Stimulated activated naive CD4-positive, alpha-beta T cell (primary cell): ENCODE measurements around the gene HYOU1.
"Not testable (repeated sequence)": the region's sequence is repeated elsewhere in the genome, so short reads cannot be mapped to it uniquely, and the experiment has no call there.

ENCODE experiments used
- DNase-seq, 6 experiments: peaks; one replicate each; lab custom pipeline; 2025; lab: John Stamatoyannopoulos, UW

Gene HYOU1

DNA sequence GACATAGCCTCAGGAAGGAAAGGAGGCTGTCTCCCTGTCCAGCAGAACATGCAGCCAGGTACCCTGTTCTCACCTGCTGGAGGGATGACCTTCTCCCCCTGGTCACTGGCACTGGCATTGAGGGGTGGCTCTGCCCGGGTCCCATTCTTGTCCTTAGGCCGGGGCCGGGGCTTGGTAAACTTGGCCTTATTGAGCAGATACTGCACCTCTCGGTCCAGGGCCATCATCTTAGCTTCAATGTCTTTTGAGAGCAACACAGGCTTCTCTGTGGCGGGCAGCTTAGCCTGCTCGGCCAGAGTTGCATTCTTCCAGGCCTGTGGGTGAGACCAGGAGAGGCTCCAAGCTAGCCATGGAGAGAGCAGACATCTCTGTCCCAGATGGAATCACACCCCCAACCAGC, 10.5 kb downstream of the HYOU1 start:
- no peak for DNase-seq

DNA sequence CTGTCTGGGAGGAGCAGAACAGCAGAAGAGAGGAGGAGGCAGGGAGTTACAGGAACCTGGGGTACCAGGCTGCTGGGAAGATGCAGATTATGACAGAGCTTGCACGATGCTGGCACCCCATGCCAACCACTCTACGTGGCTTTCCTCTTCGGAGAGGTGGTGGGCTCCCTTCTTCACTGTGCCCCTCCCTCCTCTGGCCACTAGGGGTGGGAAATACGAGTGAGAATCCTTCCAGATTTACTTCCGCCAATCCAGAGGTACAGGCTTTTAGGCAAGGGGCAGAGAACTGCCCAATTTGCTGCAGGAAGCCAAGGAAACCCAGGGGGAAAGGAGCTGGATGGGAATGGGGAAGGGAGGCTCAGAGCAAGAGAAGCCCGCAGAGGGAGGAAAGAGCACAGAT, 12.3 kb downstream of the HYOU1 start:
- no peak for DNase-seq

DNA sequence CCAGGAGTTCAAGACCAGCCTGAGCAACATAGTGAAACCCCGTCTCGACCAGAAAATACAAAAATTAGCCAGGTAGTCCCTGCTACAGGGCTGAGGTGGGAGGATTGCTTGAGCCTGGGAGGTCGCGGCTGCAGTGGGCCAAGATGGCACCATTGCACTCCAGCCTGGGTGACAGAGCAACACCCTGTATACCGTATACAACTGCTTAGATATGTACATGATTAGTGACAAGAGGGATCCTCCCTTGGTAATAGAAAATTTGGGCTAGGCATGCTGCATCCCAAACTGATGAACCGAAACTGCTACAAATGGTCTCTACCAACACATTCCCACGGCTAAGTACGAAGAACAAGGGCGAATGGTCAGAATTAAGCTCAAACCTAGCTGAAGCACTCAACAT, 14.1 kb downstream of the HYOU1 start:
- DNase-seq, result no peak

- DNase-seq, result no peak
These were observed 15.0 kb downstream of the HYOU1 start for GRCh38 chr11:119041821-119042514.

DNA sequence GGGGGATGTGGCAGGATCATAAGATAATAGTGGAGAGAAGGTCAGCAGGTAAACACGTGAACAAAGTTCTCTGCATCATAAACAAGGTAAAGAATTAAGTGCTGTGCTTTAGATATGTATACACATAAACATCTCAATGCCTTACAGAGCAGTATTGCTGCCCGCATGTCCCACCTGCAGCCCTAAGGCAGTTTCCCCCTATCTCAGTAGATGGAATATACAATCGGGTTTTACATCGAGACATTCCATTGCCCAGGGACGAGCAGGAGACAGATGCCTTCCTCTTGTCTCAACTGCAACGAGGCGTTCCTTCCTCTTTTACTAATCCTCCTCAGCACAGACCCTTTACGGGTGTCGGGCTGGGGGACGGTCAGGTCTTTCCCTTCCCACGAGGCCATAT, 17.5 kb downstream of the HYOU1 start:
- DNase-seq, result not testable (repeated sequence)

- DNase-seq, result no peak
These were observed 18.1 kb downstream of the HYOU1 start for GRCh38 chr11:119038884-119039283.

DNA sequence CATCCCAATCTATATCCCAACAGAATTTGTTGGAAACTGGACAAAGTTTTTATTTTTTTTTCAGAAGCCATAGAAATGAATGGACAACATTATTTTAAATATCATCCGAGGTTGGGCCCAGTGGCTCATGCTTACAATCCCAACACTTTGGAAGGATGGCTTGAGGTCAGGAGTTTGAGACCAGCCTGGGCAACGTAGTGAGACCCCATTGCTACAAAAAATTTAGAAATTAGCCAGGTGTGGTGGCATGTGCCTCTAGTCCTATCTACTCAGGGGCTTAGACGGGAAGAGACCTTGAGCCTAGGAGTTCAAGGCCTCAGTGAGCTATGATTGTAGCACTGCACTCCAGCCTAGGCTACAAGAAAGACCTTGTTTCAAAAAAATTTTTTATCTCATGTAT, 22.2 kb downstream of the HYOU1 start:
- no peak for DNase-seq

DNA sequence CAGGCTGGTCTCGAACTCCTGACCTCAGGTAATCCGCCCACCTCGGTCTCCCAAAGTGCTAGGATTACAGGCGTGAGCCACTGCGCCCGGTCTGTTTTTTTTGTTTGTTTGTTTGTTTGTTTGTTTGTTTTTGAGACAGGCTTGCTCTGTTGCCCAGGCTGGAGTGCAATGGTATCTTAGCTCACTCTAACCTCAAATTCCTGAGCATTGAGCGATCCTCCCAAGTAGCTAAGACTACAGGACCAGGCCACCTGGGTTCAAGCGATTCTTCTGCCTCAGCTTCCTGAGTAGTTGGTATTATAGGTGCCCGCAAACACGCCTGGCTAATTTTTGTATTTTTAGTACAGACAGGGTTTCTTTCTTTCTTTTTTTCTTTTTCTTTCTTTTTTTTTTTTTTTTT, 23.6 kb downstream of the HYOU1 start:
- not testable (repeated sequence) for DNase-seq

DNA sequence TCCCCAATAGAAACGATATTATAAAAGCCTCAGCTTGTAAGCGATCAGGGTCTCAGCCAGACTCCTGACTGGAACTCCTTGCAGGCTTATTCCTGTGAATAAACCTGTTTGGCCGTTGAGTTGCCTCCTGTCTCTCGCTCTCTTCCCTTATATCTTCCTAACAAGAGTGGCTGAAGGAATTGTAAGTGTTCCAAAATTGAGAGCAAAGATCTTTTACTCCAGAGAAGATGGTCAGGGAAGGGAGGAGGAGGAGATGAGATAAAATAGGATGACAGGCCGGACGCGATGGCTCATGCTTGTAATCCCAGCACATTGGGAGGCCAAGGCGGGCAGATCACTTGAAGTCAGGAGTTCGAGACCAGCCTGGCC, 25.1 kb downstream of the HYOU1 start:
- DNase-seq, result no peak

DNA sequence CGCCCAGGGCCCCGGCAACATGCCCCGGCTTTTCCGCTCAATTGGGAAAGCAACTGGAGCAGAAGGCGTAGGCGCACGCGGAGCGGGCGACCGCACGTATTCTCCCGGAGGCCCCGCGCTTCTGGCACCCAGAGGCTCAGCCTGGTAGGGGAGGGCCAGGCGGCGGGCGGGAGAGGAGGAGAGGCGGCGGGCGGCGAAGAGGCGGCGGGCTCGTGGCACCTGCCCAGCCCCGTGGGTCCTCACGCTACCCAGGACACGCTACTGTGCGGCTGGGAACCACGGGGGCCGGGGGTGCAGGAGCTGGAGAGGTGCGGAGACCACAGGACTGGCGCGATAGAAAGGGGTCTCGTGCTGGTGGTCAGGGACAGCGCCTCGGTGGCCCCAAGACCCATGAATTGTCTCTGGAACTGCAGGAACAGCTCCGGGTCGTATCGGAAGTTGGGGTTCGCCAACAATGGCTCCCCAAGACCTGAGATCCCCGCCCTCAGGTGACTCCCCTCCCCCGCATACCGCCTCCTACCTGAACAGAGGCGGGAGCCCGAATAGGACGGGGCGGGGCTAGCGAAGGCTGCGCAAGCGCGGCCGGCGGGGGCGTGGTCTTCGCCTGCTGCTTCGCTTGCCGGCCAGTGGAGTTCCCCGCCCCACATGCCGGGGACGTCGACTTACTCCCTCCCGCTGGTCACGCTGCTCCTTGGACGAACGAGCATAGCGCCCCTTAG, 26.5 kb downstream of the HYOU1 start, which contains the start of gene SLC37A4:
Gene SLC37A4 (minus strand): TSS at position 549 of the 719 bp plus-strand sequence.
- DNase-seq, result peak; percentile 95 to 99 (median 96)

- peak in 1 of 6 experiments; percentile 44 for DNase-seq
These were observed 27.0 kb downstream of the HYOU1 start for GRCh38 chr11:119030029-119030328.

DNA sequence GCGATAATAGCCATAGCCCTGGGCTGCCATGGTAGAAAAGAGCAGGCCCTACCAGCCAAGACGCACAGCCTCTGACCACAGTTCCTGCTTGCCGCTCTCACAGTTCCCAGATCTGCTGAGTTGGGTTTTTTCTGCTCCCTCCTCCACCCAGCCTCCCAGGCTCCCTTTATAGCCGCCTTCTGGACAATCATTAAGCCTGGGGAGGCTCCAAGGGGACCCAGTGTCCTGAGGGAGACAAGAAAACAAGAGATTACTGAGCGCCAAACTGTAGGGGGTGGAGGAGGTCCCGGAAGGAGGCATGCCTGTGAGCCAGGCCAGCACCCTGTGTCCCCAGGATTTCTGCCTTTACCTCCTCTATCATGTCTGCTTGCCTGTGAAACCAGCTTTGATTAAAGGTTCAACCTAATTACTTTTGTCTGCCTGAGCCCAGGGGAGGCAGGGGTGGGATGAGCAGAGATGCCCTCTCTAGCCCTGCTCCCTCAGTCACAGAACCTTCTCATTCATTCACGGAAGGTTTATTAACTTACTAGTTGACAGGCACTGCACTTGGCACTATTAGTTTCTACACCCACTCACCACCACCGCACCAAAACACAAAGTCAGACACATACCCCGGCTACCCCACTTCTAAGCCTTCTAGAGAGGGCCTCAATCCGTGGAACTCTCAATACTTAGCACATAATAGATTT, 27.5 kb downstream of the HYOU1 start:
- no peak for DNase-seq

GRCh38 chr11:119029069-119029339, 28.0 kb downstream of the HYOU1 start:
- no peak for DNase-seq

DNA sequence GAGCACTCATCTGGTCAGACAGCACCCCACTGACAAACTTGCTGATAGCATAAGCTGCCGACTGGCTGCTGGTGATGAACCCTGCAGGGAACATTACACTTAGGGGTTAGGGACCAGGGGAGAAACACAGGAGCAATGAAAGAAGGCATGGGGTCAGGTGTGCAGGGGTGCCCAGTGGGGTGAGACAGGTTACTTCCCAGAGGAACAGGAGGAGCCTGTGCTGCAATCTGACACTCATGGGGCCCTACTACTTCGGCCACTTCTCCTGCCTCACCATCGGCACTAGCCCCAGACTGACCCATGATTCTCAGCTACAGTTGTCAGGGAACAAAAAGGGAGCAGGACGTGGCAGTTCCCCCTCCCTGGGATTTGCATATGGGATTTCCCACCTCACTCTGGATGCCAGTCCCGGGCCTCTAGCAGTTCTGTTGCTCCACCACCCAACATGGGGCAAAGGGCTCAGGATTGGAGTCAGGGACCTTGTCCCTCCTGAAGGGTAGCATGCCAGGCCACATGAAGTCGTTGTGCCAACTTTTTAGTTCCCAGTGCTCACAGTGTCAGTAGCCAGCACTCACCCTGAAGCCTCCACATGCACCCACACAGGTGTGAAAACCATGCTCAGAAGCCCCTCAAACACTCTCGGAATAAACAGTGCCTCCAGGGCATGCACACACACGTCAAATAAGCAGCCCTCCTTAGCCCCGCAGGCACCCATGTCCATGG, 28.5 kb downstream of the HYOU1 start:
- no peak for DNase-seq

DNA sequence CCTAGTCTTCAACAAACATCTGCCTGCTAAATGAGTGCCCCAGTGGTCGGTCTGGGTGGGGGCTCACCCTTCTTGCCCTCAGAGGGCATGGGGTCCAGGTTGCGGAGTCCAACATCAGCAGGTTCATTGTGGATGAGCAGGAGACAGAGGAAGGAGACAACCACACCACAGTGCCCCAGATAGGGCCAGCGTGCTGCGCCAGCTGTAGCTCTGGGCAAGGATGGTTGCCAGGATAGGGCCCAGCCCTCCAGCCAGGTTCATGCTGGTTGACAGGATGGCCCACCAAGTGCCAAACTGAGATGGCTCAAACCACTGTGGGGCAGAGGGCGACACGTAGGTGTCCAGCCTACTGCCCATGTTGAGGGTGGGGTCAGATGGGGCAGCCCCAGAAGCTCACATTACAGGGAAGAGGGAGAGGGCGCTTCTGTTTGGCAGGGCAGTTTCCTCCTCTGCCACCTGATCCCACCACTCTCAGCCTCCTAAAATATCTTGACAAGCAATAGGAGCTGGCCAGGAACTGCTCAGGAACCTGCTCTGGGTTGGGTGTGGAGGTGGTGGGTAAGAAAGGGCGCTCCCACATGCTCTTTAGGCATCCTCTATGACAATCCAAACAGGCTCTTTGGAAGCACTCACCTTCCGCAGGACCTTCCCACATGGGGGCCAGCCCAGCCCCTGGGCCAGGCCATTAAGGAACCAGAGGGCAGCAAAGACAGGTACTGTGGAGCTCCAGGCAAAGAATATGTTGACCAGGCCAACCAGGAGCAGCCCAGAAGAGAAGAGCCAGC, 29.3 kb downstream of the HYOU1 start:
- DNase-seq, result no peak

GRCh38 chr11:119026970-119027369, 30.0 kb downstream of the HYOU1 start:
- no peak for DNase-seq

DNA sequence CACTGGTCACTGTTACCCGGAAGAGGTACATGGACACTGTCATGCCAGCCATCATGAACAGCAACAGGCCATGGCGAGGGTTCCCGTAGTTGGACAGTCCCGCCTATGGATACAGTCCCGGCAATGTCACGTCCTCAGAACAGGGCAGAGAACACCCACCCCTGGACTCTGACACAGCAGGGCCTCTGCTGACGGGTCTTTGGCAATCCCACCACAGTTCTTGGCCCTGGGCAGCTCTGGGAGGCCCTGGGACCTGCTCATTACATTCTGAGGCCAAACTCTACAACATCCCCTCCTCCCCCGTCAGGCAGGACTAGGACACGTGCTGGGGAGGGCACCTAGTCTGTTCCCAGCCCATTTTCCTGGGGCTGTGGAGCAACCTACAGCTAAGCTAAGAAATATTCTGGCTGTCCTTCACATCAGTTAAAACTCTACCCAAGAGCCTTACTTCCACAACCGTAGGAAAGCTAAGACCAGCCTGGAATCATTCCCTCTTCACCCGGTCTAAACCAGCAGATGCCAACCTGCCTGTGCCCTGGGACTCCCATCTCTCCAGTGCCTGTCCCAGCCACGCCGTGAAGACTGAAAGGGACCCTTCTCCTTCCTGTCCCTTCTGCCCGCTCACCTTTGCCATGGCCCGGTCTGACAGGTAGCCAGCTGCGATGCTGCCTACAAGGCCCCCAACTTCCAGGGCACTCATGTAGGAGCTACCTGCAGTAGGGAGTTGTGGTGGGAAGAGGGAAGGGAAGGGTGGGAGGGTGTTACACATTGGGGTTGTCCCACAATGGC, 30.8 kb downstream of the HYOU1 start:
- DNase-seq, result no peak

DNA sequence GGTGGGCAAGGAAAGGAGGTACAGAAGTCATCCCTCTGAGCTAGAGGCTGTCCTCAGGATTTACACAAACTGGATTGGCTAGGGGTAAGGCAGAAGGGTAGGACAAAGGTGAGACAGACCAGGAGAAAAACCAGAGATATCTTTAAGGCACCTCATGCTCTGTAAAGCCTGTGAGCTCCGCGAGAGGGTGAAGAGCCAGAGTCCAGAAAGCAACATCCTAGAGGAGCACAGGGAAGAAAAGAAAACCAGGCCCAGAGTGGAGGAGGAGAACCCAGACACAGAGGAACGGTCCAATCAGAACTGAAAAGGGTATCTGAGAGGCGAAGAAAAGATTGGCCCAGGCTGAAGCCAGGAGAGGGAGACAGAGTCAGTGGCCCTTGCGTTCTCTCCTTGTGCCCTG, 31.5 kb downstream of the HYOU1 start:
- DNase-seq, result no peak

- no peak for DNase-seq
These were observed 31.9 kb downstream of the HYOU1 start for GRCh38 chr11:119025099-119025473.

GRCh38 chr11:119024430-119025098, 32.4 kb downstream of the HYOU1 start:
- DNase-seq, result no peak

DNA sequence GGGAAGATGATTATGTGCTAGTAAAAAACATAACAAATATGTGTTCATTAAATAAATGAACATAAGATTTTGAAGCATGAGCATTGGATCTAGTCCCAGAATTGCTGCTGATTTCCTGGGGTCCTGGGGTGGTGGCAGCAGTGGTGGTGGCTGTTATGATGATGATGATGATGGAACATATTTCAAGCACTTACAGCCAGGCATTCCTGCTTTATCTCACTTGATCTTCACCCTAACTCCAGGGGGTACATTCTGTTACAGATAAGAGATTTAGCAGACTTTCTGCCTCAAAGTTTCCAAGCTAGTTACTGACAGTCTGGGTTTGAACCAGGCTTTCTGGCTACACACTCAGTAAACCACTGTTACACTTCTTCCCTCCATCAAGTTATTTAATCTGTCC, 33.3 kb downstream of the HYOU1 start:
- DNase-seq, result no peak
